Measurements from ENCODE around the gene SNX25. TPM values are rescaled to one million over a fixed set of nuclear protein-coding genes. Genes with fewer than 3 reads are reported as not detected.

SNX25 gene
- total RNA-seq, 1 donor from 2014 or later: 13.9 TPM

GRCh38 chr4:185374027-185374426 lies 164.6 kb downstream of the SNX25 start:
- H3K27me3 Mint-ChIP-seq: peaks cover 4% of the 10 kb centered on the region
- TF ChIP-seq CTCF (IDR thresholded peaks at IDR 0.05; ENCODE audit: unreplicated experiment): no peak

GRCh38 chr4:185374573-185374972 lies 165.2 kb downstream of the SNX25 start:
- no peaks in the 10 kb centered on the region for H3K9me3 Mint-ChIP-seq (ENCODE audit: low read depth)
- DNase-seq (ENCODE audit: low spot score, unreplicated experiment): no peak
- TF ChIP-seq CTCF (IDR thresholded peaks at IDR 0.05; ENCODE audit: unreplicated experiment): no peak
- peaks cover 12% of the 10 kb centered on the region for H3K4me1 Mint-ChIP-seq (ENCODE audit: low read depth)
- no peak overlapping the region for H3K4me3 Mint-ChIP-seq (ENCODE audit: low read depth)
- H3K36me3 Mint-ChIP-seq (ENCODE audit: insufficient read depth): peaks cover 14% of the 10 kb centered on the region
- peaks cover 4% of the 10 kb centered on the region for H3K27me3 Mint-ChIP-seq
- no peak overlapping the region for H3K27ac Mint-ChIP-seq

More at GRCh38 chr4:185374027-185374426, 164.6 kb downstream of the SNX25 start:
- H3K36me3 Mint-ChIP-seq (ENCODE audit: insufficient read depth): peaks cover 14% of the 10 kb centered on the region
- H3K9me3 Mint-ChIP-seq (ENCODE audit: low read depth): no peaks in the 10 kb centered on the region
- no peak overlapping the region for H3K4me3 Mint-ChIP-seq (ENCODE audit: low read depth)
- H3K27ac Mint-ChIP-seq: no peak overlapping the region
- DNase-seq (ENCODE audit: low spot score, unreplicated experiment): no peak
- peaks cover 12% of the 10 kb centered on the region for H3K4me1 Mint-ChIP-seq (ENCODE audit: low read depth)

GRCh38 chr4:185378264-185378663 lies 168.9 kb downstream of the SNX25 start:
- no peak for TF ChIP-seq CTCF (IDR thresholded peaks at IDR 0.05; ENCODE audit: unreplicated experiment)
- no peak for DNase-seq (ENCODE audit: low spot score, unreplicated experiment)
- H3K27ac Mint-ChIP-seq: peak overlapping the region; percentile 20
- peaks cover 4% of the 10 kb centered on the region for H3K27me3 Mint-ChIP-seq
- peaks cover 15% of the 10 kb centered on the region for H3K36me3 Mint-ChIP-seq (ENCODE audit: insufficient read depth)
- H3K9me3 Mint-ChIP-seq (ENCODE audit: low read depth): peaks cover 11% of the 10 kb centered on the region
- peaks cover 12% of the 10 kb centered on the region for H3K4me1 Mint-ChIP-seq (ENCODE audit: low read depth)
- no peak overlapping the region for H3K4me3 Mint-ChIP-seq (ENCODE audit: low read depth)

DNA sequence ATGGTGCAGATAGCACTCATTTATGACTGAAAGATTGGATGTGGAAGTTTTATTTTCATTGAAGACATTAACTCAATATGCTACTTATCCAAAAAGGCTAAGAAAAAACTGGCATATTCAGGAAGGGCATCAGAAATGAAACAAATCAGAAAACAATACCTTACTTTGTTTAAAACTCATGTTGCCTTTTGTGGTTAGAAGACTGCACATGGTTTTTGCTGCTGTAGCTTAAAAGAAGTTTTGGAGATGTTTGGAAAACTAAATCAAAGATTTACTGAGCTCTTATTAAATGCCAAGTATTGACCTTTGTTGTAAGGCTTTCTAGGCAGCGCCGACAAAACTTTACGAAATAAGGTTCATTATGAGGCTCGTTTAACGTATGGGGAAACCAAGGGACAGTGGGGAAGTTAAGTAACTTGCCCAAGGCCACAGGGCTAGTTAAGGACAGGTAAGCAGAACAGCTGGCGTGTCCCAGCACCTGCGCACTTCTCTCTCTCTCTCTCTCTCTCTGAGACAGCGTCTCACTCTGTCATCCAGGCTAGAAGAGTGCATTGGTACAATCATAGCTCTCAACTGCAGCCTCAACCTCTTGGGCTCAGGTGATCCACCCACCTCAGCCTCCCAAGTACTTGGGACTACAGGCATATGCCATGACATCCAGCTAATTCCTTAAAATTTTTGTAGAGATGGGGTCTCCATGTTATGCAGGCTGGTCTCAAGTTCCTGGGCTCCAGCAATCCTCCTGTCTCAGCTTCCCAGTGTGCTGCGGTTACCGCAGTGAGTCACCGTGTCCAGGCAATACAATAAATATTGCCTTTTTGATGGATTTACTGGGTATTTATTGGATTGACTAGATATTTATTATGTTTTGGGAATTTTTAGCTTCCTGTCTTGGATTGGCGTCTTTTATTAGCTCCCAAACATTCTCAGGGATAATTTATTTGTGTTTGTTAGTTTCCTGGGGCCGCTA lies 170.2 kb downstream of the SNX25 start:
- no peak for DNase-seq (ENCODE audit: low spot score, unreplicated experiment)
- Mint-ChIP-seq H3K36me3 (ENCODE audit: insufficient read depth) (peaks cover 15% of the 10 kb centered on the region), H3K4me3 (ENCODE audit: low read depth) (no peak overlapping the region), H3K27me3 (no peaks in the 10 kb centered on the region), H3K4me1 (ENCODE audit: low read depth) (peaks cover 12% of the 10 kb centered on the region), H3K27ac (no peak overlapping the region), H3K9me3 (ENCODE audit: low read depth) (peaks cover 11% of the 10 kb centered on the region)
- no peak for TF ChIP-seq CTCF (IDR thresholded peaks at IDR 0.05; ENCODE audit: unreplicated experiment)

DNA sequence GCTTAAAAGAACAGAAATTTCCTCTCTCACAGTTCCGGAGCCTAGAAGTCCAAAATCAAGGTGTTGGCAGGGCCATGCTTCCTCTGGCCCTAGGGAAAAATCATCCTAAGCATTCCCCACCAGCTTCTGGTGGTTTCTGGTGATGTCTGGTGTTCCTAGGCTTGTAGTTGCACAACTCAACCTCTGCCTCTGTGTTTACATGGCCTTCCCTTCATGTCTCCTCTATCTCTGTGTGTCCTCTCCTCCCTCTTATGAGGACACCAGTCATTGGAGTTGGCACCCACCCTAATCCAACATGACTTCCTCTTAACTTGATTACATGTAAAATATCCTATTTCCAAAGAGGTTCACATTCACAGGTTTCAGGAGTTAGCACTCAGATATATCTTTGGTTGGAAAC lies 170.9 kb downstream of the SNX25 start:
- Mint-ChIP-seq H3K4me1 (ENCODE audit: low read depth) (peaks cover 12% of the 10 kb centered on the region), H3K4me3 (ENCODE audit: low read depth) (no peak overlapping the region), H3K27ac (no peak overlapping the region), H3K36me3 (ENCODE audit: insufficient read depth) (peaks cover 15% of the 10 kb centered on the region), H3K27me3 (no peaks in the 10 kb centered on the region), H3K9me3 (ENCODE audit: low read depth) (peaks cover 11% of the 10 kb centered on the region)
- TF ChIP-seq CTCF (IDR thresholded peaks at IDR 0.05; ENCODE audit: unreplicated experiment): no peak
- no peak for DNase-seq (ENCODE audit: low spot score, unreplicated experiment)

Data from progenitor cell of endocrine pancreas (in vitro differentiated cells).